NCI-H748 (cell line): Measurements from ENCODE around the gene LBHD2.
"Not testable (repeated sequence)": the region's sequence is repeated elsewhere in the genome, so short reads cannot be mapped to it uniquely, and the experiment has no call there.

Source experiments
- DNase-seq: peaks from one replicate; lab custom pipeline; 2025; ENCODE audit not compliant: unreplicated experiment; lab: John Stamatoyannopoulos, UW

LBHD2 gene

GRCh38 chr14:103084021-103084919, at the start of gene LBHD2:
Gene LBHD2 (plus strand): TSS chr14:103084210. CDS start chr14:103086013, 1,803 bp downstream.
- peak; percentile 57 for DNase-seq

GRCh38 chr14:103041464-103041863, 42.5 kb upstream of the LBHD2 start:
- no peak for DNase-seq

DNA sequence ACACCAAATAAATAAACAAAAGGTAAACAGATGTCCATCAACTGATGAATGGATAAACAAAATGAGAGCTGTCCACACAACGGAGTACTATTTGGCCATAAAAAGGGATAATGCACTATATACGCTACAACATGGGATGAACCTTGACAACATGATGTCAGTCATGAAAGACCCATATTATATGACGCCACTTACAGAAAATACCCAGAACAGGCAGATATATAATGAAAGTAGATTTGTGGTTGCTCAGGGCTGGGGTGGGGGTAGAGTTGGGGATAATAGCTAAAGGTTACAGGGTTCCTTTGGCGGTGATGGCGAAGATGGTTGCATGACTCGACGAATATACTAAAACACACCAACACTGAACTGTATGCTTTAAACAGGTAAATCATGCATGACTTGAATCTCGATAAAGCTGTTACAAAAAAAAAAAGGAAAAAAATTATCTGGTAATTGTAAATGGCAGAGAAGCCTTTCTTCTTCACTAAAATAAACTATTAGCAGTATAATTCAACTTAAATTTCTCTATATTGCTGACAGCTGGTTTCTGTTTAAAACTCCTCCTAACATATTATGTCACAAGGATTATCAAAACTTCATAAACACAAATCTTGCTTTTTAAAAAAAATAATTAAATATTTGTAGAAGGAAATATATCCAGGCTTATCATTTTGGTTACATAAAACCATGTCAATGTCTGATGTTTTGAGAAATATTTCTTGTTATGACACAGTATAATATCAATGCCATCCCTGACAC, 40.6 kb upstream of the LBHD2 start:
- no peak for DNase-seq

DNA sequence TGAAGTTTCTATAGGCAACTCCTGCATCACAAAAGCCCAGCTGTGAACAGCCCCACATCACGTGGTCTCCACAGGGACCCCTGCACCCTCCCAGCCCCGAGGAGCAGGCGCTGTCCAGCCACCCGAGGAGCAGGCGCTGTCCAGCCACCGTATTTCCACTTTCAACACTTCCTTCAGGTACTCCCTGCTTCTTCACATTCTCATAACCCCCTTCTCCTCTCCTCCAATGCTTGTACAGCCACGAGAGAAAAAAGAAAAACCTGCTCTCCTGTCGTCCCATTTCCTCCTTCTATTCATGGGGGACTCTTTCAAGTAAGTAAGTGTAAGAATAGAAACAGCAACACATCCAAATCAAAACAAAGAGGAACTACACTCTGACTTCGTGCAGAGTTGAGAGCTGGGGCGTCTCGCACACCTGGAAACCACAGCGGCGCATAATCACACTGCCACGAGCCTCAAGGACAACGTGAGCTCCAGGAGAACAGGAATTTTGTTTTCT, 38.6 kb upstream of the LBHD2 start:
- no peak for DNase-seq

DNA sequence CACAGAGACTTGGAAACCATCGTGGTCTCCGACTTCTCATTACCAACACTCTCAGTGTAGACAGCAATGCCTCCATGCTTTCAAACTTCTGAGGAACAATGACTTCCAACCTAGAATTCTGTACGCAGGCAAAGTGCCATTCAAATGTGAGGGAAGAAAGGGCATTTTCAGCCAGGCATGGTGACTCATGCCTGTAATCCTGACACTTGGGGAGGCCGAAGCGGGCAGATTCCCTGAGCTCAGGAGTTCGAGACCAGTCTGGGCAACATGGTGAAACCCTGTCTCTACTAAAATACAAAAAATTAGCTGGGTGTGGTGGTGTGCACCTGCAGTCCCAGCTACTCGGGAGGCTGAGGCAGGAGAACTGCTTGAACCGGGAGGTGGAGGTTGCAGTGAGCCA, 36.6 kb upstream of the LBHD2 start:
- not testable (repeated sequence) for DNase-seq

DNA sequence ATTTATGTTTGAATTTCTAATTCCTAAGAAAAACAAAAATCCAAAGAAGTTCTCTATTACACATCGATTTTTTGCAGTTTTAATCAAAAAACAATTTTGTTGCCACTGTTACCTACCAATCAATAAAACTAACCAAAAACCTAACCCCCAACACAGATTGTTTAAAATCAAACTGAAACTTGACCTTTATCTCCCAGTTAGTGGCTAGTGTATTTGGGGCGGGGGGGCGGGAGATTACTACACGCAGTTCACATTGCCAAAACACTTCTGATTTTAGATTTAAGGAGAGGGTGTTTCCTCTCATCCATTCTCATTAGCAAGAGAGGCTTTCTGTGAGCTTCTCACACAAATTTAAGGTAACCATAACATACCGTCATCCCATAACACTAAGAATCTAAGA, 33.1 kb upstream of the LBHD2 start:
- no peak for DNase-seq

- no peak for DNase-seq
Measured at GRCh38 chr14:103052407-103052806, 31.6 kb upstream of the LBHD2 start.

DNA sequence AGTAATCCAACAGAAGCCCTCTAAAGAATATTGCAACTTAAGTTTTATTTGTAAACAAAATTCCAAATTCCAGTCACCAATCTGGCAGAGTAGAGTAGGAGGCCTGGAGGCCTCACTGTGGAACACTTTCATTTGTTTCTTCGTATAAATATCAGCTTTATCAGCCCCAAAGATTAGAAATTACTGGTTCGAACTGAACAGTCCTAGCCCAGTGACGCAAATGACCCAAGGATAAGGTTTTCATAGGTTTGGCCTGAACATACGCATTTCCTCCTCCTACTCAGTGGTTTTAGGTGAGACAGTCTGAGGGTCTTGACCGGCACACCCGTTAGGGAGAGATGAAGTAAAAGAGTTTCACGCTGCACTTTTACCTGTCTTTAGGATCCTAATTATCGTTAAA, 28.3 kb upstream of the LBHD2 start:
- DNase-seq, result no peak

DNA sequence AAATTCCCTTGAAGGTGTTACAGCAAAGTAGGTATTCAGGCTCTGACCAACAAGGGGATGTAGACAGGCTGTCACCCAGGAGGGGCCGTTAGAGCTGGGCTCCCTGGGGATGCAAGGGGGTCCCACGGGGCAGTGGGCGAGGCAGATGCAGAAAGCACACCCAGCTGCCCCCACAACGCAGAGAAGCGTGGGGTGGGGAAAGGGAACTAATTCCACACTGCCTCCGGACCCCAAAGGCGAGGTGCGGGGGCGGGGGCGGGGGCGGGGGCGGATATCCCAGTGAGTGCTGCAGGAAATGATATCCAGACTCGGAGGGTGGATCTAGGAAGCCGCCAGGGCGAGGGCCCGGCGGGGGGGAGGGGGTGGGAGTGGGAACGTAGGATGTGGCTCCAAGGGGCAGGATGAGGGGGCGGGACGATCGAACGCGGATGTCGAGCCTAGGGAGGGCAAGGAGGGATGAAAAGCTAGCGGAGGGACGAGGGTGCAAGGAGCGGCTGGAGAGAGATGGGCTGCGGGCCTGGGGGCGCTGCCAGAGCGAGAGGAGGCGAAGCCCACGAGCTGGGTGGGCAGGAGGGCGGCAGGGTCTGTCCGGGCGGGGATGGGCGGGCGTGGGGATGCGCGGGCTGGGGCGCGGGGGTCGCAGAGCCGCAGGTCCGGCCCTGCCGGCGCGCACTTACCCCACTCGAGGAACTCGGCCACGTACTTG, 27.5 kb upstream of the LBHD2 start:
- peak; percentile 88 for DNase-seq

- peak; percentile 73 for DNase-seq
Measured at GRCh38 chr14:103057028-103057371, 27.0 kb upstream of the LBHD2 start.

- DNase-seq, result peak; percentile 97
Measured at GRCh38 chr14:103057372-103058163, 26.4 kb upstream of the LBHD2 start, which contains the start of gene CDC42BPB. Gene CDC42BPB (minus strand): TSS chr14:103057549. CDS start chr14:103057173, 376 bp downstream.

GRCh38 chr14:103058164-103059055, 25.6 kb upstream of the LBHD2 start:
- peak; percentile 43 for DNase-seq

DNA sequence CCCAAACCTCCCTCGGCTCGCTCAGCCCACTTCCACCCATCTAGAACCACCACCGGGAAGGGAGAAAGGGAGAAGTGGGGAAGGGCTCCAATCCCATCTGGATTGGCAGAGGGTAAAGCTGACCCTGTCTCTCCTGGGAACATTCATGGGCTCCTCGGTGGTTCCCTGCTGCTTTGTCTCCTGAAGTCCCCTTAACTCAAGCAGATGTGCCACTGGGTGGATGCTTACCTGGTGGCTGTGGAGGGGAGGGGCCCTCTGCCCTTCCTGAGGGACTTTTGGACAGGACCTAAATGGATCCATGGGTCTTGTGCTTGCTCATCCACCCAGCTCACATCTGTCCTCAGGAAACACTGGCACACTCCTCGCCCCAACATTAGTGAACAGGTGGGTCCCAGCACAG, 24.5 kb upstream of the LBHD2 start:
- DNase-seq, result no peak

DNA sequence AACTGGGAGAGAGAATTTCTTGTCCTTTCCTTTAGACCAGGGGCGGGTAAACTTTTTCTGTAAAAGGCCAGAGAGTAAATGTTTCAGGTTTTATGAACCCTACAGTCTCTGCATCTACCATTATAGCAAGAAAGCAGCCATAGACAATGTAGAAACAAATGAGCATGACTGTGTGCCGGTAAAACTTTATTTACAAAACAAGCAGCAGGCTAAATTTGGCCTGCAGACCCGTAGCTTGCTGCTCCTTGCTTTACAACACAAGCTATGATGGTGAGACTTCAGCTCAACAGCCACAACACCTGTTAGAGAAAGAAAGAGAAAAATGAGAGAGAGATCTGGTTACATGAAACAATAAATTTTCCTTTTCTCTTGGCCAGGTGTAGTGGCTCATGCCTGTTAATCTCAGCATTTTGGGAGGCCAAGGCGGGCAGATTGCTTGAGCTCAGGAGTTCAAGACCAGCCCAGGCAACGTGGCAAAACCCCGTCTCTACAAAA, 22.5 kb upstream of the LBHD2 start:
- no peak for DNase-seq

- DNase-seq, result no peak
Measured at GRCh38 chr14:103064436-103064835, 19.6 kb upstream of the LBHD2 start.

- DNase-seq, result no peak
Measured at GRCh38 chr14:103064978-103065377, 19.0 kb upstream of the LBHD2 start.

GRCh38 chr14:103065861-103066260, 18.1 kb upstream of the LBHD2 start:
- DNase-seq, result no peak

GRCh38 chr14:103066399-103066798, 17.6 kb upstream of the LBHD2 start:
- no peak for DNase-seq

DNA sequence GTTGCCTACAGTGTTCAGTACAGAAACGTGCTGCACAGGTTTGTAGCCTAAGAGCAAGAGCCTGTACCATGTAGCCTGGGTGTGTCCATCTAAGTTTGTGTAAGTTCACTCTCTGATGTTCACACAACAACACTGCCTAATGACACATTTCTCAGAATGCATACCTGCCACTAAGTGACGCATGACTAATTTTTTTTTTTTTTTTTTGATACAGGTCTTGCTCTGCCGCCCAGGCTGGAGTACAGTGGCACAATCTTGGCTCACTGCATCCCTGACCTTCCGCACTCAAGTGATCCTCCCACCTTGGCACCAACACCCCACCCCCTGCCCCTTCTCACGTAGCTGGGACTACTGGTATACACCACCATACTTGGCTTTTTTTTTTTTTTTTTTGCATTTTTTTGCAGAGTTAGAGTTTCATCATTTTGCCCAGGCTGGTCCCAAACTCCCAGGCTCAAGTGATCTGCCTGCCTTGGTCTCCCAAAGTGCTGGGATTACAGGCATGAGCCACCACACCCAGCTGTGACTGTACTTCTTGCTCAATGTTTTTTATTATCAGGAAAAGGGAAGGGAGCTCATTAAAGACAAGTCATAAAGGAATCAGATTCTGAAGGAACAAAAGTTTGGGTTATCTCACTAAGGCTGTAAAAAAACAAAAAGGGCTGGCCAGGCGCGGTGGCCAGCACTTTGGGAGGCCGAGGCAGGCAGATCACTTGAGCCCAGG, 16.6 kb upstream of the LBHD2 start:
- DNase-seq, result no peak
